Hypothalamus (tissue), 51 donors: Measurements from ENCODE around the gene PWP2.

Experiments
- DNase-seq, 51 donors: peaks; one replicate each; lab custom pipeline; 2025; lab: John Stamatoyannopoulos, UW

Gene PWP2

GRCh38 chr21:44107026-44107501, at the start of gene PWP2:
Gene PWP2 (plus strand): TSS chr21:44107399. CDS start chr21:44107417, 18 bp downstream.
- DNase-seq: peak in 3 of 51 donors; percentile 55 to 59 (median 59)

- no peak for DNase-seq
Observed at GRCh38 chr21:44057960-44058651, 49.1 kb upstream of the PWP2 start.

DNA sequence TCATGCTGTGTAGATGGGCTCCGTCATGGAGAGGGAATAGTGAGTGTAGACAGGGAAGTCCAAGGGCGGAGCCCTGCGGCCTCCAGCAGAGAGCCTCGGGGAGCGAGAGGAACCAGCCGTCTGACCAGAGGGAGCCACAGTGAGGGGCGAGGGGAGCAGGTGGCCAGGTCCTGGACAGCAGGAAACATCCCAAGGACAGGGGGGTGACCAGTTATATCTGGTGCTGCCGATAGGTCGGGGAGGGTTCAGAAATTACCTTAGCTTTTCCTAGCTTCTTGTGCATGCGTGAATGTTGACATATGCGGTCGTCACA, 48.6 kb upstream of the PWP2 start:
- no peak for DNase-seq

DNA sequence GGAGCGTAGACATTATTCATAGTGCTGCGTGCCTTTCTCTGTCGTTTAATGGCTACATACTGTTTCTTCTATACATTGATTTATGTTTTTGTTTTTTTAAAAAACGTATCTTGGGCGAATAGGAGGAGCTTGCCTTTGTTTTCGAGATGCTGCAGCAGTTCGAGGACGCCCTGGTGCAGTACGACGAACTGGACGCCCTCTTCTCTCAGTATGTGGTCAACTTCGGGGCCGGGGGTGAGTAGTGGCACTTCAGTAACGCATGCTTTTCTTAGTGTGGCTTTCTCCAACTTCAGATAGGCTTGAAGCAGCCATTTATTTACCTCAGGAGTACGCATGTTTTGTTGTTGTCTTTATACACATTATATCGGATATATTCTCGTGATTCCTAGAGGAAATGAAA, 48.2 kb upstream of the PWP2 start:
- no peak for DNase-seq

GRCh38 chr21:44059710-44060109, 47.5 kb upstream of the PWP2 start:
- DNase-seq: no peak

GRCh38 chr21:44062380-44062779, 44.8 kb upstream of the PWP2 start:
- DNase-seq: no peak

DNA sequence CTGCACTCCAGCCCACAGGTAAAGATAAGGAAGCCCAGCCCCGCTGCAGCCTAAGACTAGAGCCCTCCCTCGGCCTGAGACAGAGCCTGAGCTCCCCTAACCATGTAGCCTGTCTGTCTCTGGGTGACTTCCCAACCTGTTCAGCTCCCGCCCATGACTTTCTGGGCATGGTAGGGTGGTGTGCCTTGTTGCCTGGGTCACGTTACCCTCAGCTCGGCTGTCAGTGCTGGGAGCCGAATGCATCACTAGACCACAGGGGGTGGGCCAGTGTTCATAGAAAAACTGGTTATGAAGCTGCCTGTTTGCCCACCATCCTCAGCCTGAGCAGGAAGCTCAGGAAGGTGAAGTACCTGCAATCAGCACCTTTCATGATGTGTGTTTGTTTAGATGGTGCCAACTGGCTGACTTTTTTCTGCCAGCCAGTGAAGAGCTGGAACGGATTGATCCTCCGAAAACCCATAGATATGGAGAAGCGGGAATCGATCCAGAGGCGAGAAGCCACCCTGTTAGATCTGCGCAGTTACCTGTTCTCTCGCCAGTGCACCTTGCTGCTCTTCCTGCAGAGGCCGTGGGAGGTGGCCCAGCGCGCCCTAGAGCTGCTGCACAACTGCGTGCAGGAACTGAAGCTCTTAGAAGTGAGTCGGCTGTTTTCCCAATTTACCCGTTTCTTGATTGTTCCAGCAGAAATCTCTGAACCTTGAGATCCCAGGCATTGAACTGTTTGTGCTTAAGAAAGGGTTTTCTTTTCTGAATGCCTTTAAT, 43.9 kb upstream of the PWP2 start:
- DNase-seq: no peak

DNA sequence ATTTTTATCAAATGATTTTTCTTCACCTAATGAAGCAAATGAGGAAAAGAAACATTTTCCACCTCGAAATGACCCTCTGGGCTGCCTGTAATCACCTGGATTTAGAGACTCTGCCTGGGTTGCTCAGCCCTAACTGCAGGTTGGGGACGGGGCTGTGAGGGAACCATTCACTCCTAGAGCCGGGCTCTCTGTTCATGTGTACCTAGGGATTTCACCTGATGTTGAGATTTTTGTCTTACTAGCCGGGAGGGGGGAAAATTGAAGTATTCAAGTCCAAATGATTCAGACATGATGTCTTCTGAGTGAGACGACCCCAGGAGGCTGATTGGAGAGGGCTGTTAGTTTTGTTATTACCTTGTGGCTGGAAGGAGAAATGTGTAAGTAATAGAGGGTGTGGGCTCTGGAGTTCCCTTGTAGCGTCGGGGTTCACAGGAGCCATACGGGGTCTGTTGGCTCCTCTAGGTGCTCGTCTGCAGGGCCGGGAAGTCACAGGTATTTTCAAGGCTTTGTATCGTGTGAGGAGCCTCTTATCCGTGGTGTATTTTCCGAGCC, 42.3 kb upstream of the PWP2 start:
- no peak for DNase-seq

DNA sequence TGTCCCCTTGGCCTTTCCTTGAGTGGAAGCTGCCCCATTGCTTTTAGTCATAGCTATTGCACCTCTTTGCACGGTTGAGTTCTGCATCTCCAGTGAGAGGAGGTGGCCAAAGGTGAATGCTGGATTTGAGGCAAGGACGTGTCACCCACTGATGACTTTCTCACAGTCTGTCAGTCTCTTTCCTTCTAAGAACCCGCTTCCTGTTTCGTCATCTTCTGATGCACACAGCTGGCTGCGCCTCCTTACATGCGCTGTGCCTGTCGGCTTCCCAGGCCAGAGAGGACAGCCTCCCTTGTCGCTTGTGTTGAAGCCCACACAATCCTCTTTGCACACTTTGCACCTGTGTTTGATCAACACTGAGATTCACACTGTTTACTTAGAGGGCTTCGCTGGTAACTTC, 41.8 kb upstream of the PWP2 start:
- DNase-seq: no peak

- DNase-seq: no peak
Observed at GRCh38 chr21:44066116-44066515, 41.1 kb upstream of the PWP2 start.

DNA sequence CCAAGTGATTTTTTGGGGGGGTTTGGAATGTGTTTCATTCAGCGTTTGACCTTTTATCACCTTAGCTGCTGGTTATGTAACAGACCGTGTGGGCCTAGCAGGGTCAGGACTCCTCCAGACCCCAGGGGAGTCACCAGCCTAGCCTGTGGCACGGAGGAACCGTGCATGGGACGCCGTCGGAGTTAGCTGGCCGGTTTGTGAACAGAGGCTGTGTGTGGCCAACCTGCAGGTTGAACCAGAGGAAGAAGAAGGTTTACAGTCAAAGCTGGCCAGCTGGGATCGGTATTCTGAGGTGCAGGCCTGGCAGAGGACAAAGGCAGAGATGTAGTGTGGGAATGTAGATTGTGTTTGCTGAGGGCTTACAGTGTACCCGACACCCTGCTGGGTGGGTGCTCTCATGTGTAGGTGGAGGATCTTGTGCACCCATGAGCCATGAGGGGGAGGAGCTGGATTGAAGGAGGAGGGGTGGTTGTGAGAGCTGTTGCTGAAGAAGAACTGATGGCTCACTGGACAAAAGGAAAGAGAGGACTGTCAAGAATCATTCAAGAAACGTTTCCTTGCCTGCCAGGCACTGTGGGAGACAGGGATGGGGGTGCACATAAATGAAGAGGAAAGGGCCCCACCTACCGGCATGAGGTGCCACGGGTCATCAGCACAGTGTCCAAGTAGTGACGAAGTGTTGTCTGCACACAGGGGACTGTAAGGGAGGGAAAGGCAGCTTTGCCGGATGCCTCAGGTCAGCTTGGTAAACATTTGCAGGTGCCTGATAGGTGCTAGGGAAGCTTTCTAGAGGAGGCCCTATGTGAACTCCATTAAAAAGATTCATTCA, 40.0 kb upstream of the PWP2 start:
- no peak for DNase-seq

DNA sequence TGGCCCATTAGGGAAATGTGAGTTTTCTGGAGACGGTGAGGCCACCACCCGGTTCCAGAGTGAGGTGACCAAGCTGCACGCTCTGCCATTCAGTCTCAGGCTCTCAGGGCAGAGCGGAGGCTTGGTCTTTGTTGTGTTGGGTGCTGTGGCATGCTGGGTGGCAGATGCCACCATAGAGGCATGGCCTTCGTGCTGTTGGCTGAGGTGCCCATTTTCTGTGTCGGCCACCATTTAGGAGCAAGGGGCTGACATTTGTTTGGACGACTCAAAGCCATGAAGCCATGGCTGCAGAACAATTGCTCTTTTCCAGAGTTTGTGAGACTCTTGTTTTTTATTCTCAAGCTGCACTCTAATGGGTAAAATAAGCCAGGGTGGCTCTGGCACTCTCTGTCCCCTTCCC, 36.8 kb upstream of the PWP2 start:
- no peak for DNase-seq

- no peak for DNase-seq
Observed at GRCh38 chr21:44071359-44072104, 35.7 kb upstream of the PWP2 start.

GRCh38 chr21:44072111-44072510, 35.1 kb upstream of the PWP2 start:
- no peak for DNase-seq

DNA sequence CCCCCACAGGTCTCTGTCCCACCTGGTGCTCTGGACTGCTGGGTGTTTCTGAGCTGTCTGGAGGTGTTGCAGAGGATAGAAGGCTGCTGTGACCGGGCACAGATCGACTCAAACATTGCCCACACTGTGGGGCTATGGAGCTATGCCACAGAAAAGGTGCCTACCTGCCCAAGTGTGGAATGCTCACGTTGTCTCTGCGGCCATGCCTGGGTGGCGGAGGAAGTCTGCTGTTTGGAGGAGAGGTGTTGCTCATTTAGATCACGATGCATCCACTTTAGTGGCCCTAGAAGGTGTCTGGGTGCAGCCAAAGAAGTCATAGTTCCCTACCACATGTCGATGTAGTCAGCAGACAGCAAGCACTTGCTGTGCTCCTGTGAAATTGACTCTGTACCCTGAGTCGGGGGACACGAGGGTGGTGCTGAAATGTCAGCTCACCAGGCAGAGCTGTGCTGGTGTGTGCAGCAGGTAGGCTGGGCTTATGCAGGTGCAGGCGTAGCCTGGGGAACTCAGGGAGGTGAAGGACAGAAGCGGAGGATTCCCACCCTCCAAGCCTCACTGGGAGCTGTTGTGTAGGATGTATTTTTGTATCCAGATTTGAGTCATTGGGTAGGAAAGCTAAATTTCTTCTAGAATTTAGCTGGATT, 32.8 kb upstream of the PWP2 start:
- DNase-seq: peak in 3 of 51 donors; percentile 16 to 58 (median 45)

DNA sequence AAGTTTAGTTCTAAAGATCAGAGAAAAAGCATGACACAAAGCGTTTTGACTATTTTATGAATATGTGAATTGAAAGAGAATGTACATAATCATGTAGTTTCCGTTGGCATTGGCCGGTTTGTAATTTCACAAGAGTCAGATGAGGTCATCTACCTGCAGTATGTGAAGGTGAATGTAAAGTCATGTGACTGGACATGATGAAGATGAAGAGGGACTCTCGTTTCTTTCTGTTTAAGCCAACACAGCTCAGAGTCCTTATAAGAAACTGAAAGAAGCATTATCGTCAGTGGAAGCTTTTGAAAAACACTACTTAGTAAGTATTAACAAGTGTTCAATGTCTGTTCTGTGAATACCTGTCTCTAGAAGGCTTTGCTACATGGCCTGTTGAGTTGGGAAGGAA, 30.9 kb upstream of the PWP2 start:
- no peak for DNase-seq

DNA sequence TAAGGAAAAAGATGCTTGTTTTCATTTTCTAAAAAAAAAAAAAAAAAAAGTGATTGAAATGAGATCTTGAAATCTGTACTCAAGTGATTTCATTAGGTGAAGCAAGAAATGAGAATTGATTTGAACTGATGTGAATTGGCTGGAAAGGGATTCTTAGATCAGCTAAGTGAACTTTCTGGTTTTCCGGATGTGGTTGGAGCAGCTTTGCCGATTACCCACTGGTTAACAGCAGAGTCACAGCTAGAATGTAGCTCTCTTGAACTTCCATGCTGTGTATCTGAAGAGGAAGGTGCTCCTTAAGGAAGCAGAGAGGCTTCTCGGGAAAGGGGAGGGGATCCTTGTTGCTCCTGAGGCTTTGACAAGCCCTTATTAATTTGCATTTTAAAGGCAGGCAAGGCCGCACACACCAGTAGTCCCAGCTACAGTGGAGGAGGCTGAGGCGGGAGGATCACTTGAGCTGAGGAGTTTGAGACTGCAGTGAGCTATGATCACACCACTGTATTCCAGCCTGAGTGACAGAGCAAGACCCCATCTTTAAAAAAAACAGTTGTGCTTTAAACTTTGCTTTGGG, 28.7 kb upstream of the PWP2 start:
- DNase-seq: no peak

GRCh38 chr21:44079446-44079845, 27.8 kb upstream of the PWP2 start:
- DNase-seq: no peak

GRCh38 chr21:44079846-44080245, 27.4 kb upstream of the PWP2 start:
- DNase-seq: no peak
